ENCODE measurements around the gene ENTPD2. TPM values are rescaled to one million over a fixed set of nuclear protein-coding genes. Genes with fewer than 3 reads are reported as not detected.

Gene ENTPD2
- total and polyA plus RNA-seq, 2 donors = 0.09 to 0.27 TPM

- WGBS = 97% methylated on average over 21 of the region's 21 CpGs
- no peak overlapping the region for H3K27ac ChIP-seq (ENCODE audit: low read depth in 1 of 2, low read length in 1 of 2)
- peaks cover 0 to 5% of the 10 kb centered on the region in 2 donors for H3K36me3 ChIP-seq (ENCODE audit: control insufficient read depth in 2 of 2, insufficient read depth in 2 of 2, low read length in 1 of 2)
- no peaks in the 10 kb centered on the region for H3K4me1 ChIP-seq (ENCODE audit: control insufficient read depth in 2 of 2, insufficient read depth in 2 of 2, low read length in 2 of 2)
- H3K4me3 ChIP-seq (ENCODE audit: low read length in 2 of 2) = no peak overlapping the region
- H3K9me3 ChIP-seq (ENCODE audit: control insufficient read depth in 2 of 2, insufficient read depth in 1 of 2, low read length in 1 of 2) = peaks cover 0 to 25% of the 10 kb centered on the region in 2 donors
- H3K27me3 ChIP-seq (ENCODE audit: control insufficient read depth in 2 of 2, insufficient read depth in 1 of 2, low read length in 1 of 2) = no peaks in the 10 kb centered on the region
- DNase-seq (ENCODE audit: low read depth in 6 of 9, low spot score in 9 of 9) = no peak
Measured at GRCh38 chr9:137015976-137016375, 37.9 kb downstream of the ENTPD2 start.

GRCh38 chr9:137015540-137015930 is 38.3 kb downstream of the ENTPD2 start:
- H3K4me1 ChIP-seq (ENCODE audit: control insufficient read depth in 2 of 2, insufficient read depth in 2 of 2, low read length in 2 of 2) = no peaks in the 10 kb centered on the region
- no peak for DNase-seq (ENCODE audit: low read depth in 6 of 9, low spot score in 9 of 9)
- 99% methylated on average over 25 of the region's 25 CpGs for WGBS
- peaks cover 0 to 5% of the 10 kb centered on the region in 2 donors for H3K36me3 ChIP-seq (ENCODE audit: control insufficient read depth in 2 of 2, insufficient read depth in 2 of 2, low read length in 1 of 2)
- H3K27me3 ChIP-seq (ENCODE audit: control insufficient read depth in 2 of 2, insufficient read depth in 1 of 2, low read length in 1 of 2) = no peaks in the 10 kb centered on the region
- H3K9me3 ChIP-seq (ENCODE audit: control insufficient read depth in 2 of 2, insufficient read depth in 1 of 2, low read length in 1 of 2) = peaks cover 0 to 25% of the 10 kb centered on the region in 2 donors
- no peak overlapping the region for H3K27ac ChIP-seq (ENCODE audit: low read depth in 1 of 2, low read length in 1 of 2)
- no peak overlapping the region for H3K4me3 ChIP-seq (ENCODE audit: low read length in 2 of 2)

- Histone ChIP-seq H3K36me3 (ENCODE audit: control insufficient read depth in 2 of 2, insufficient read depth in 2 of 2, low read length in 1 of 2) (peaks cover 0 to 6% of the 10 kb centered on the region in 2 donors), H3K27ac (ENCODE audit: low read depth in 1 of 2, low read length in 1 of 2) (no peak overlapping the region), H3K9me3 (ENCODE audit: control insufficient read depth in 2 of 2, insufficient read depth in 1 of 2, low read length in 1 of 2) (peaks cover 0 to 25% of the 10 kb centered on the region in 2 donors), H3K27me3 (ENCODE audit: control insufficient read depth in 2 of 2, insufficient read depth in 1 of 2, low read length in 1 of 2) (no peaks in the 10 kb centered on the region), H3K4me3 (ENCODE audit: low read length in 2 of 2) (no peak overlapping the region), H3K4me1 (ENCODE audit: control insufficient read depth in 2 of 2, insufficient read depth in 2 of 2, low read length in 2 of 2) (no peaks in the 10 kb centered on the region)
- WGBS = 97% methylated on average over 36 of the region's 36 CpGs
- DNase-seq (ENCODE audit: low read depth in 6 of 9, low spot score in 9 of 9) = no peak
Measured at GRCh38 chr9:137014776-137015539, 38.9 kb downstream of the ENTPD2 start.

- Histone ChIP-seq H3K9me3 (ENCODE audit: control insufficient read depth in 2 of 2, insufficient read depth in 1 of 2, low read length in 1 of 2) (peaks cover 0 to 25% of the 10 kb centered on the region in 2 donors), H3K4me3 (ENCODE audit: low read length in 2 of 2) (no peak overlapping the region), H3K4me1 (ENCODE audit: control insufficient read depth in 2 of 2, insufficient read depth in 2 of 2, low read length in 2 of 2) (no peaks in the 10 kb centered on the region), H3K27me3 (ENCODE audit: control insufficient read depth in 2 of 2, insufficient read depth in 1 of 2, low read length in 1 of 2) (no peaks in the 10 kb centered on the region), H3K27ac (ENCODE audit: low read depth in 1 of 2, low read length in 1 of 2) (no peak overlapping the region), H3K36me3 (ENCODE audit: control insufficient read depth in 2 of 2, insufficient read depth in 2 of 2, low read length in 1 of 2) (peaks cover 0 to 11% of the 10 kb centered on the region in 2 donors)
- WGBS = 96% methylated on average over 23 of the region's 23 CpGs
- no peak for DNase-seq (ENCODE audit: low read depth in 6 of 9, low spot score in 9 of 9)
Measured at GRCh38 chr9:137014166-137014565, 39.7 kb downstream of the ENTPD2 start.

- no peak for DNase-seq (ENCODE audit: low read depth in 6 of 9, low spot score in 9 of 9)
- WGBS = 98% methylated on average over 20 of the region's 20 CpGs
- H3K36me3 ChIP-seq (ENCODE audit: control insufficient read depth in 2 of 2, insufficient read depth in 2 of 2, low read length in 1 of 2) = peaks cover 0 to 11% of the 10 kb centered on the region in 2 donors
- H3K4me3 ChIP-seq (ENCODE audit: low read length in 2 of 2) = no peak overlapping the region
- H3K9me3 ChIP-seq (ENCODE audit: control insufficient read depth in 2 of 2, insufficient read depth in 1 of 2, low read length in 1 of 2) = peaks cover 0 to 25% of the 10 kb centered on the region in 2 donors
- no peaks in the 10 kb centered on the region for H3K27me3 ChIP-seq (ENCODE audit: control insufficient read depth in 2 of 2, insufficient read depth in 1 of 2, low read length in 1 of 2)
- H3K4me1 ChIP-seq (ENCODE audit: control insufficient read depth in 2 of 2, insufficient read depth in 2 of 2, low read length in 2 of 2) = no peaks in the 10 kb centered on the region
- no peak overlapping the region for H3K27ac ChIP-seq (ENCODE audit: low read depth in 1 of 2, low read length in 1 of 2)
Measured at GRCh38 chr9:137013571-137013940, 40.3 kb downstream of the ENTPD2 start.

- Histone ChIP-seq H3K9me3 (ENCODE audit: control insufficient read depth in 2 of 2, insufficient read depth in 1 of 2, low read length in 1 of 2) (peaks cover 0 to 25% of the 10 kb centered on the region in 2 donors), H3K4me1 (ENCODE audit: control insufficient read depth in 2 of 2, insufficient read depth in 2 of 2, low read length in 2 of 2) (no peaks in the 10 kb centered on the region), H3K4me3 (ENCODE audit: low read length in 2 of 2) (no peak overlapping the region), H3K27me3 (ENCODE audit: control insufficient read depth in 2 of 2, insufficient read depth in 1 of 2, low read length in 1 of 2) (no peaks in the 10 kb centered on the region), H3K36me3 (ENCODE audit: control insufficient read depth in 2 of 2, insufficient read depth in 2 of 2, low read length in 1 of 2) (peaks cover 0 to 11% of the 10 kb centered on the region in 2 donors), H3K27ac (ENCODE audit: low read depth in 1 of 2, low read length in 1 of 2) (no peak overlapping the region)
- DNase-seq (ENCODE audit: low read depth in 6 of 9, low spot score in 9 of 9) = no peak
- WGBS = 97% methylated on average over 67 of the region's 67 CpGs
Measured at GRCh38 chr9:137012694-137013570, 40.9 kb downstream of the ENTPD2 start.

- H3K4me3 ChIP-seq (ENCODE audit: low read length in 2 of 2) = no peak overlapping the region
- no peaks in the 10 kb centered on the region for H3K4me1 ChIP-seq (ENCODE audit: control insufficient read depth in 2 of 2, insufficient read depth in 2 of 2, low read length in 2 of 2)
- H3K36me3 ChIP-seq (ENCODE audit: control insufficient read depth in 2 of 2, insufficient read depth in 2 of 2, low read length in 1 of 2) = peaks cover 0 to 9% of the 10 kb centered on the region in 2 donors
- 95% methylated on average over 39 of the region's 39 CpGs for WGBS
- no peak overlapping the region for H3K27ac ChIP-seq (ENCODE audit: low read depth in 1 of 2, low read length in 1 of 2)
- no peaks in the 10 kb centered on the region for H3K27me3 ChIP-seq (ENCODE audit: control insufficient read depth in 2 of 2, insufficient read depth in 1 of 2, low read length in 1 of 2)
- H3K9me3 ChIP-seq (ENCODE audit: control insufficient read depth in 2 of 2, insufficient read depth in 1 of 2, low read length in 1 of 2) = peaks cover 0 to 22% of the 10 kb centered on the region in 2 donors
- no peak for DNase-seq (ENCODE audit: low read depth in 6 of 9, low spot score in 9 of 9)
Measured at GRCh38 chr9:137011907-137012675, 41.8 kb downstream of the ENTPD2 start.

- DNase-seq (ENCODE audit: low read depth in 6 of 9, low spot score in 9 of 9) = no peak
- 97% methylated on average over 24 of the region's 24 CpGs for WGBS
- no peaks in the 10 kb centered on the region for H3K4me1 ChIP-seq (ENCODE audit: control insufficient read depth in 2 of 2, insufficient read depth in 2 of 2, low read length in 2 of 2)
- peaks cover 0 to 9% of the 10 kb centered on the region in 2 donors for H3K36me3 ChIP-seq (ENCODE audit: control insufficient read depth in 2 of 2, insufficient read depth in 2 of 2, low read length in 1 of 2)
- H3K27me3 ChIP-seq (ENCODE audit: control insufficient read depth in 2 of 2, insufficient read depth in 1 of 2, low read length in 1 of 2) = no peaks in the 10 kb centered on the region
- H3K9me3 ChIP-seq (ENCODE audit: control insufficient read depth in 2 of 2, insufficient read depth in 1 of 2, low read length in 1 of 2) = peaks cover 0 to 14% of the 10 kb centered on the region in 2 donors
- H3K4me3 ChIP-seq (ENCODE audit: low read length in 2 of 2) = no peak overlapping the region
- H3K27ac ChIP-seq (ENCODE audit: low read depth in 1 of 2, low read length in 1 of 2) = no peak overlapping the region
Measured at GRCh38 chr9:137011156-137011555, 42.7 kb downstream of the ENTPD2 start.

Data from thymus (tissue), 11 donors.